Mesenchymal stem cell (in vitro differentiated cells and primary cell): ENCODE results near the gene POFUT2.
A peak's percentile ranks its signal among the peaks of the same experiment; 100 is the strongest.

Experiments
- DNase-seq: peaks from one replicate; pipeline ENCODE4 v3.0.0-alpha.2; 2013
- H2AFZ ChIP-seq: one replicate; pipeline ENCODE4 v1.6.1; 2013; ENCODE audit warnings: low read depth, mild to moderate bottlenecking, control low read depth, inconsistent platforms, low read length, moderate library complexity
- H2AK5ac ChIP-seq: 2 replicates; pipeline ENCODE4 v1.6.1; 2013; ENCODE audit warnings: low read length, moderate library complexity, mild to moderate bottlenecking, inconsistent platforms; ENCODE audit not compliant: severe bottlenecking
- H2BK120ac ChIP-seq: one replicate; pipeline ENCODE4 v1.6.1; 2013; ENCODE audit warnings: low read depth, mild to moderate bottlenecking, inconsistent platforms, low read length, moderate library complexity
- H2BK12ac ChIP-seq, 2 experiments: one replicate each; pipeline ENCODE4 v1.6.1; 2013; ENCODE audit warnings: inconsistent platforms in 2 of 2, low read length in 2 of 2, mild to moderate bottlenecking in 2 of 2, moderate library complexity in 2 of 2, control low read depth in 1 of 2
- H2BK15ac ChIP-seq: one replicate; pipeline ENCODE4 v1.6.1; 2013; ENCODE audit warnings: mild to moderate bottlenecking, low read depth, inconsistent platforms; ENCODE audit not compliant: poor library complexity, severe bottlenecking
- H2BK5ac ChIP-seq: 2 replicates; pipeline ENCODE4 v1.6.1; 2013; ENCODE audit warnings: low read depth, mild to moderate bottlenecking, low read length, control low read depth, inconsistent platforms; ENCODE audit not compliant: poor library complexity, severe bottlenecking
- H3K14ac ChIP-seq, 2 experiments: one replicate each; pipeline ENCODE4 v1.6.1; 2013; ENCODE audit warnings: inconsistent platforms in 2 of 2, low read length in 2 of 2, control low read depth in 1 of 2, mild to moderate bottlenecking in 1 of 2, moderate library complexity in 1 of 2
- H3K18ac ChIP-seq, 2 experiments: one replicate each; pipeline ENCODE4 v1.6.1; 2013; ENCODE audit warnings: inconsistent platforms in 2 of 2, low read length in 2 of 2, control low read depth in 1 of 2, low read depth in 1 of 2, mild to moderate bottlenecking in 1 of 2
- H3K23ac ChIP-seq, 2 experiments: one replicate each; pipeline ENCODE4 v1.6.1; 2013; ENCODE audit warnings: inconsistent platforms in 2 of 2, low read length in 2 of 2, mild to moderate bottlenecking in 2 of 2, moderate library complexity in 2 of 2, control low read depth in 1 of 2
- H3K27ac ChIP-seq: 2 replicates; pipeline ENCODE4 v1.5.1; 2013; ENCODE audit warnings: mild to moderate bottlenecking, moderate library complexity, low read length, control low read depth, inconsistent platforms; ENCODE audit not compliant: poor library complexity, severe bottlenecking
- H3K27me3 ChIP-seq, 2 experiments: 2 replicates each; pipeline versions ENCODE4 v1.6.1 to v1.7.0; 2013; ENCODE audit warnings: low read length in 2 of 2, mild to moderate bottlenecking in 2 of 2, moderate library complexity in 2 of 2, control low read depth in 1 of 2, inconsistent platforms in 1 of 2; ENCODE audit not compliant: control insufficient read depth in 1 of 2, insufficient read depth in 1 of 2
- H3K36me3 ChIP-seq, 2 experiments: 2 replicates each; pipeline versions ENCODE4 v1.6.1 to v1.7.0; 2013; ENCODE audit warnings: low read length in 2 of 2, control low read depth in 1 of 2, inconsistent platforms in 1 of 2, low read depth in 1 of 2, mild to moderate bottlenecking in 1 of 2; ENCODE audit not compliant: insufficient read depth in 2 of 2, control insufficient read depth in 1 of 2
- H3K4ac ChIP-seq, 2 experiments: one replicate each; pipeline ENCODE4 v1.6.1; 2013; ENCODE audit warnings: inconsistent platforms in 2 of 2, low read length in 2 of 2, mild to moderate bottlenecking in 2 of 2, moderate library complexity in 2 of 2, control low read depth in 1 of 2, low read depth in 1 of 2
- H3K4me1 ChIP-seq: 2 replicates; pipeline ENCODE4 v1.6.1; 2013; ENCODE audit warnings: low read depth, low read length, control low read depth; ENCODE audit not compliant: control insufficient read depth, insufficient read depth
- H3K4me2 ChIP-seq: 2 replicates; pipeline ENCODE4 v1.6.1; 2013; ENCODE audit warnings: low read length, mild to moderate bottlenecking, inconsistent platforms; ENCODE audit not compliant: poor library complexity, severe bottlenecking
- H3K4me3 ChIP-seq, 2 experiments: 2 replicates each; pipeline versions ENCODE4 v1.5.1 to v1.7.0; 2013; ENCODE audit warnings: low read length in 2 of 2, mild to moderate bottlenecking in 2 of 2, control low read depth in 1 of 2, low read depth in 1 of 2; ENCODE audit not compliant: insufficient read depth in 1 of 2
- H3K79me1 ChIP-seq: replicated peaks from 2 replicates; pipeline ENCODE4 v1.6.1; 2013; ENCODE audit warnings: mild to moderate bottlenecking, control low read depth, low read length, inconsistent platforms; ENCODE audit not compliant: poor library complexity, severe bottlenecking
- H3K9ac ChIP-seq: 2 replicates; pipeline ENCODE4 v1.7.0; 2013; ENCODE audit warnings: mild to moderate bottlenecking, low read length, moderate library complexity
- H3K9me3 ChIP-seq: 2 replicates; pipeline ENCODE4 v1.7.0; 2013; ENCODE audit warnings: mild to moderate bottlenecking, low read length; ENCODE audit not compliant: control insufficient read depth
- H4K8ac ChIP-seq: one replicate; pipeline ENCODE4 v1.6.1; 2013; ENCODE audit warnings: inconsistent platforms, mild to moderate bottlenecking, low read length, moderate library complexity
- H4K91ac ChIP-seq: one replicate; pipeline ENCODE4 v1.6.1; 2013; ENCODE audit warnings: mild to moderate bottlenecking, low read length, inconsistent platforms
- WGBS: methylation state at CpG from one replicate; pipeline ENCODE4 v1.1.7; 2013; ENCODE audit warnings: mixed read lengths; 5-methylcytosine and 5-hydroxymethylcytosine counted together

Gene POFUT2

DNA sequence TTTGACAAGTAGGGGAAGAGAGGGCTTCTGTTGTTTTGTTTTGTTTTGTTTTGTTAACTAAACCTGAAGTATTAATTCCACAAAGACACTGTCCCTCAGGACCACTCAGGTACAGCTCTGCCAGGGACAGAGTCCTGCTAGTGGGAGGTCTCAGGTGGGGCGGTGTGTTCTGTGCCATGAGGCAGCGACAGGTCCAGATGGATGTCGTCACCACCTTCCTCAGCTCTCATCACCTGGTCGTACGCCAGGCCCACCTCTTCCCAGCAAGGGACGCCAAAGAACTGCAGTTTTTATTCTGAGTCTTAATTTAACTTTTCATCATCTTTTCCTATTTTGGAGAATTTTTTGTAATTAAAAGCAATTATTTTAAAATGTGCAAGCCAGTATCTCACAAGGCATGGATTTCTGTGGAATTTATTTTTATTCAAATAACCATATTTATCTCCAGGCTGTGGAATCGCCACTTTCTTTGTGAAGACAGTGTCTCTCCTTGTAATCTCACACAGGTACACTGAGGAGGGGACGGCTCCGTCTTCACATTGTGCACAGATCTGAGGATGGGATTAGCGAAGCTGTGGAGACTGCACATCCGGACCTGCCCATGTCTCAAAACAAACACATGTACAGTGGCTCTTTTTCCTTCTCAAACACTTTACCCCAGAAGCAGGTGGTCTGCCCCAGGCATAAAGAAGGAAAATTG lies 62.5 kb downstream of the POFUT2 start:
- H3K9me3 ChIP-seq, result no peaks in the 10 kb centered on the region
- no peak overlapping the region for H3K4ac ChIP-seq
- no peaks in the 10 kb centered on the region for H3K79me1 ChIP-seq
- DNase-seq, result no peak
- peaks cover 5 to 27% of the 10 kb centered on the region in 2 experiments for H3K36me3 ChIP-seq
- H2BK12ac ChIP-seq, result no peak overlapping the region
- H3K23ac ChIP-seq, result no peak overlapping the region
- H3K18ac ChIP-seq, result no peak overlapping the region
- H2AK5ac ChIP-seq, result no peak overlapping the region
- H4K91ac ChIP-seq, result no peak overlapping the region
- H3K27ac ChIP-seq, result no peak overlapping the region
- H3K4me1 ChIP-seq, result peaks cover 24% of the 10 kb centered on the region
- no peak overlapping the region for H3K14ac ChIP-seq
- no peak overlapping the region for H3K9ac ChIP-seq
- peaks cover 0 to 35% of the 10 kb centered on the region in 2 experiments for H3K27me3 ChIP-seq
- no peak overlapping the region for H2BK15ac ChIP-seq
- no peak overlapping the region for H2BK5ac ChIP-seq
- no peak overlapping the region for H3K4me2 ChIP-seq
- H3K4me3 ChIP-seq, result no peak overlapping the region
- 97% methylated on average over 7 of the region's 11 CpGs for WGBS
- H4K8ac ChIP-seq, result no peak overlapping the region
- H2AFZ ChIP-seq, result no peak overlapping the region
- H2BK120ac ChIP-seq, result no peak overlapping the region

- Histone ChIP-seq H2BK12ac (no peak overlapping the region), H3K4me1 (peaks cover 23% of the 10 kb centered on the region), H2BK5ac (no peak overlapping the region), H3K4ac (no peak overlapping the region), H2AK5ac (no peak overlapping the region), H4K91ac (no peak overlapping the region), H3K23ac (no peak overlapping the region), H3K36me3 (peaks cover 5 to 29% of the 10 kb centered on the region in 2 experiments), H3K4me3 (no peak overlapping the region), H4K8ac (peak overlapping the region; percentile 5), H3K79me1 (no peaks in the 10 kb centered on the region), H3K4me2 (no peak overlapping the region), H3K27ac (no peak overlapping the region), H3K27me3 (peaks cover 0 to 33% of the 10 kb centered on the region in 2 experiments), H2BK120ac (no peak overlapping the region), H3K18ac (no peak overlapping the region), H2AFZ (no peak overlapping the region), H3K14ac (no peak overlapping the region), H3K9ac (no peak overlapping the region), H3K9me3 (no peaks in the 10 kb centered on the region), H2BK15ac (peak overlapping the region; percentile 8)
- peak; percentile 33 for DNase-seq
- WGBS, result 84% methylated on average over 17 of the region's 24 CpGs
Measured at GRCh38 chr21:45224189-45224938, 63.3 kb downstream of the POFUT2 start.

GRCh38 chr21:45223236-45224185 lies 64.2 kb downstream of the POFUT2 start:
- Histone ChIP-seq H3K4me2 (no peak overlapping the region), H3K9ac (no peak overlapping the region), H2AFZ (no peak overlapping the region), H2BK5ac (no peak overlapping the region), H3K4ac (no peak overlapping the region), H2BK12ac (no peak overlapping the region), H3K14ac (no peak overlapping the region), H4K8ac (no peak overlapping the region), H3K23ac (no peak overlapping the region), H3K36me3 (peaks cover 5 to 29% of the 10 kb centered on the region in 2 experiments), H3K27me3 (peaks cover 0 to 33% of the 10 kb centered on the region in 2 experiments), H3K18ac (no peak overlapping the region), H2BK15ac (no peak overlapping the region), H4K91ac (no peak overlapping the region), H3K9me3 (no peaks in the 10 kb centered on the region), H3K4me3 (no peak overlapping the region), H2AK5ac (no peak overlapping the region), H3K27ac (no peak overlapping the region), H2BK120ac (no peak overlapping the region), H3K4me1 (peaks cover 19% of the 10 kb centered on the region), H3K79me1 (no peaks in the 10 kb centered on the region)
- DNase-seq, result no peak
- WGBS, result 94% methylated on average over 35 of the region's 36 CpGs
